ENCODE results near the gene CFAP68.

CFAP68 gene

GRCh38 chr11:111913997-111914396, 34.7 kb downstream of the CFAP68 start:
- H3K9me3 ChIP-seq (ENCODE audit: control insufficient read depth, low read length): no peaks in the 10 kb centered on the region
- H3K27me3 ChIP-seq (replicated peaks; ENCODE audit: control insufficient read depth, insufficient read depth, low read length, poor library complexity, severe bottlenecking): peaks cover 17% of the 10 kb centered on the region
- no peak for DNase-seq
- H3K4me3 ChIP-seq (ENCODE audit: insufficient read depth, low read depth, low read length, poor library complexity, severe bottlenecking): no peak overlapping the region
- no peaks in the 10 kb centered on the region for H3K36me3 ChIP-seq (ENCODE audit: control insufficient read depth, insufficient read depth, low read length)
- H3K27ac ChIP-seq (ENCODE audit: insufficient read depth, low read length, poor library complexity, severe bottlenecking): no peak overlapping the region
- no peaks in the 10 kb centered on the region for H3K4me1 ChIP-seq (ENCODE audit: control insufficient read depth, insufficient read depth, low read length, poor library complexity, severe bottlenecking)

- H3K4me3 ChIP-seq (ENCODE audit: insufficient read depth, low read depth, low read length, poor library complexity, severe bottlenecking): no peak overlapping the region
- DNase-seq: no peak
- H3K27ac ChIP-seq (ENCODE audit: insufficient read depth, low read length, poor library complexity, severe bottlenecking): no peak overlapping the region
- no peaks in the 10 kb centered on the region for H3K36me3 ChIP-seq (ENCODE audit: control insufficient read depth, insufficient read depth, low read length)
- H3K9me3 ChIP-seq (ENCODE audit: control insufficient read depth, low read length): no peaks in the 10 kb centered on the region
- peaks cover 13% of the 10 kb centered on the region for H3K27me3 ChIP-seq (replicated peaks; ENCODE audit: control insufficient read depth, insufficient read depth, low read length, poor library complexity, severe bottlenecking)
- H3K4me1 ChIP-seq (ENCODE audit: control insufficient read depth, insufficient read depth, low read length, poor library complexity, severe bottlenecking): no peaks in the 10 kb centered on the region
Observed at GRCh38 chr11:111916768-111917167, 37.4 kb downstream of the CFAP68 start.

DNA sequence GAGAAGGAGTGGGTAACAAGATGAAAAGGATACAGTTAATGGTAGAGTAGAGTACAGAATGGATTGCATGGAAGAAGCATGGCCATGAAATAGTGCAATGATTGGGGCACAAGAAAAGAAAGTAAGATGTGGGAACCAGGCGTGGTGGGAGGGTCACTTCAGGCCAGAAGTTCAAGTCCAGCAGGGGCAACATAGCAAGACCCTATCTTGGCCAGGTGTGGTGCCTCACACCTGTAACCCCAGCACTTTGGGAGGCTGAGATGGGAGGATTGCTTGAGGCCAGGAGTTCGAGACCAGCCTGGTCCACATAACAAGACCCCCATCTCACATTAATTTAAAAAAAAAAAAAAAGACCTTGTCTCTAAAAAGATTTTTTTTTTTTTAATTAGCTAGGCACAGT, 38.0 kb downstream of the CFAP68 start:
- no peak for DNase-seq
- H3K4me3 ChIP-seq (ENCODE audit: insufficient read depth, low read depth, low read length, poor library complexity, severe bottlenecking): no peak overlapping the region
- no peaks in the 10 kb centered on the region for H3K9me3 ChIP-seq (ENCODE audit: control insufficient read depth, low read length)
- no peaks in the 10 kb centered on the region for H3K4me1 ChIP-seq (ENCODE audit: control insufficient read depth, insufficient read depth, low read length, poor library complexity, severe bottlenecking)
- no peak overlapping the region for H3K27ac ChIP-seq (ENCODE audit: insufficient read depth, low read length, poor library complexity, severe bottlenecking)
- peaks cover 10% of the 10 kb centered on the region for H3K27me3 ChIP-seq (replicated peaks; ENCODE audit: control insufficient read depth, insufficient read depth, low read length, poor library complexity, severe bottlenecking)
- no peaks in the 10 kb centered on the region for H3K36me3 ChIP-seq (ENCODE audit: control insufficient read depth, insufficient read depth, low read length)

GRCh38 chr11:111917788-111918187, 38.4 kb downstream of the CFAP68 start:
- Histone ChIP-seq H3K27ac (ENCODE audit: insufficient read depth, low read length, poor library complexity, severe bottlenecking) (no peak overlapping the region), H3K9me3 (ENCODE audit: control insufficient read depth, low read length) (no peaks in the 10 kb centered on the region), H3K4me1 (ENCODE audit: control insufficient read depth, insufficient read depth, low read length, poor library complexity, severe bottlenecking) (no peaks in the 10 kb centered on the region), H3K36me3 (ENCODE audit: control insufficient read depth, insufficient read depth, low read length) (no peaks in the 10 kb centered on the region), H3K27me3 (replicated peaks; ENCODE audit: control insufficient read depth, insufficient read depth, low read length, poor library complexity, severe bottlenecking) (peaks cover 7% of the 10 kb centered on the region), H3K4me3 (ENCODE audit: insufficient read depth, low read depth, low read length, poor library complexity, severe bottlenecking) (no peak overlapping the region)
- DNase-seq: no peak

DNA sequence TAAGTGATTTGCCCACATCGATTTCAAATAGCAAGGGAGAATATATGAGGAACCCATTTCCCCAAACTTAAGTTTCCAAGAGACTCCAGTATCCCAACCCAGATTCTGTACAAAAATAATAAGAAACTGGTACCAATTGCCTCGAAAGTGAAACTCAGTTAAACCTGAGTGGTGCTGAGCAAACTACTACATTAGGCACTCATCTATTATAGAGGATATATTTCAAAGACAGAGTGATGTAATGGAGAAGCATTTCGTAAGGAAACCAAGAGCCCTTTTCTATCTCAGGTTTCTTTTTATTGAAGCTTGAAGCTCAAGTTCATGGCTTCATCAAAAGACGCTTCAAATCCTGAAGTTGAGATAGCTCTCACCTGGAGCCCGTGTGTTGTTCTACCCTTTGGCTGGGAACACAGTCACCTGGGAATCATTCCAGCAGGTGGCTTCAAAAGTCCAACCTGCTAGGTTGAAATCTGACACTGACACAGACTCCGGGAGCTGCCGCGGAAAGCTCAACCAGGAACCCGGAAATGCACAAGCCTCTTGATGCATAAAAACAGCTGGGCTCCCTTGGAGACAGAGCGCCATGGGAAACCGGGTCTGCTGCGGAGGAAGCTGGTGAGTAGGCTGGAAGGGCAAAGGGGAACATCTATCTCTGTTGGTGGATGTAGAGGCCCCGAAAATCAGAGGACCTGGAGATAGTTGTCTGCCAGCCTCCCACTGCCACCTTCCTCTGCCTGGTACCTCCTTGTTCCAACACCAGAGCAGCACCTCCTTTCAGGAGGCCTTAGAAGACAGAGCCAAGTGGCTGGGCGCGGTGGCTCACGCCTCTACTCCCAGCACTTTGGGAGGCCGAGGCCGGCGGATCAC, 39.3 kb downstream of the CFAP68 start, which contains the start of gene C11orf52:
Gene C11orf52 (plus strand): TSS at position 524 of the 867 bp plus-strand sequence. CDS start 60 bp downstream, at position 584.
- no peak for DNase-seq
- no peaks in the 10 kb centered on the region for H3K36me3 ChIP-seq (ENCODE audit: control insufficient read depth, insufficient read depth, low read length)
- no peaks in the 10 kb centered on the region for H3K9me3 ChIP-seq (ENCODE audit: control insufficient read depth, low read length)
- no peaks in the 10 kb centered on the region for H3K4me1 ChIP-seq (ENCODE audit: control insufficient read depth, insufficient read depth, low read length, poor library complexity, severe bottlenecking)
- H3K4me3 ChIP-seq (ENCODE audit: insufficient read depth, low read depth, low read length, poor library complexity, severe bottlenecking): no peak within 1 kb of the TSS
- peaks cover 7% of the 10 kb centered on the region for H3K27me3 ChIP-seq (replicated peaks; ENCODE audit: control insufficient read depth, insufficient read depth, low read length, poor library complexity, severe bottlenecking)
- no peak within 1 kb of the TSS for H3K27ac ChIP-seq (ENCODE audit: insufficient read depth, low read length, poor library complexity, severe bottlenecking)

DNA sequence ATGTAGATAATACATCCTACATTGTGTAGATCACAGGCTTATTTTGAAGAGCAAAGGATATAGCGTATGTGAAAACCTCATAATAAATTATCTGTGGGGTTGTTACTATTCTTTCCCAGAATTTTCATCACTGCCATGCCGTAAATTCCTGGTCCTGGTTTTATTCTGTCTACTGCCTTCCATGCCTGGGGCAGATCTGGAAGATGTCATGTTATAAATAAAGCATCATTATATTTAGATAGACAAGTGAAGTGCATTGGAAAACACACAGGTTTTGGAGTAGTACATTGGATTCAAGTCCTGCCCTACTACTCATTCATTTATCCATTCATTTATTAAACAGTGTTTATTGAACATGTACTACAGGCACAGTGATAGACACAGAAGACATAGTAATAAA, 41.6 kb downstream of the CFAP68 start:
- no peaks in the 10 kb centered on the region for H3K4me1 ChIP-seq (ENCODE audit: control insufficient read depth, insufficient read depth, low read length, poor library complexity, severe bottlenecking)
- H3K27ac ChIP-seq (ENCODE audit: insufficient read depth, low read length, poor library complexity, severe bottlenecking): no peak overlapping the region
- DNase-seq: no peak
- no peaks in the 10 kb centered on the region for H3K9me3 ChIP-seq (ENCODE audit: control insufficient read depth, low read length)
- no peak overlapping the region for H3K4me3 ChIP-seq (ENCODE audit: insufficient read depth, low read depth, low read length, poor library complexity, severe bottlenecking)
- H3K36me3 ChIP-seq (ENCODE audit: control insufficient read depth, insufficient read depth, low read length): no peaks in the 10 kb centered on the region
- H3K27me3 ChIP-seq (replicated peaks; ENCODE audit: control insufficient read depth, insufficient read depth, low read length, poor library complexity, severe bottlenecking): no peaks in the 10 kb centered on the region

DNA sequence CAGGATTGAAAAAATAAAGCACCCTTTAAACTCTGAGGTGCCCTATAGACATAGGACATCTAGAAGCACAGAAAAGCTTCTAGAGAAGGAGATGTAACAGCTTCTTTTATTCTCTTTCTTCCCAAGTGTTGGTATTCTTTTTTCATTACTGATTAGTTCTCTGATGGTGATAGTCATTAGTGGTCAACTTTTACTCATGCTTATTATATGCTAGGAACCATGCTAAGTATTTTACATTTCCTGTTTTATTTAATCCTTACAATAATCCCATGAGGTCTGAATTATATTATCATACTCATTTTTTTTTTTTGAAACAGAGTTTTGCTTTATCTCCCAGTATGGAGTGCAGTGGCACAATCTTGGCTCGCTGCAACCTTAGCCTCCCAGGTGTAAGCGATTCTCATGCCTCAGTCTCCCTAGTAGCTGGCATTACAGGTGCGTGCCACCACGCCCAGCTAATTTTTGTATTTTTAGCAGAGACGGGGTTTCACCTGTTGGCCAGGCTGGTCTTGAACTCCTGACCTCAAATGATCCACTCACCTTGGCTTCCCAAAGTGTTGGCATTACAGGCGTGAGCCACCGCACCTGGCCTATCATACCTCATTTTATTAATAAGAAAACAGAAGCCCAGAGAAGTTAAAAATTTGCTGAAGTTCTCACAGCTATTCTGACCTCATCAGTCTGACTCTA, 42.3 kb downstream of the CFAP68 start:
- H3K4me3 ChIP-seq (ENCODE audit: insufficient read depth, low read depth, low read length, poor library complexity, severe bottlenecking): no peak overlapping the region
- DNase-seq: no peak
- H3K9me3 ChIP-seq (ENCODE audit: control insufficient read depth, low read length): no peaks in the 10 kb centered on the region
- no peak overlapping the region for H3K27ac ChIP-seq (ENCODE audit: insufficient read depth, low read length, poor library complexity, severe bottlenecking)
- H3K4me1 ChIP-seq (ENCODE audit: control insufficient read depth, insufficient read depth, low read length, poor library complexity, severe bottlenecking): peaks cover 5% of the 10 kb centered on the region
- H3K36me3 ChIP-seq (ENCODE audit: control insufficient read depth, insufficient read depth, low read length): no peaks in the 10 kb centered on the region
- no peaks in the 10 kb centered on the region for H3K27me3 ChIP-seq (replicated peaks; ENCODE audit: control insufficient read depth, insufficient read depth, low read length, poor library complexity, severe bottlenecking)

GRCh38 chr11:111922803-111923202, 43.5 kb downstream of the CFAP68 start:
- Histone ChIP-seq H3K36me3 (ENCODE audit: control insufficient read depth, insufficient read depth, low read length) (no peaks in the 10 kb centered on the region), H3K4me3 (ENCODE audit: insufficient read depth, low read depth, low read length, poor library complexity, severe bottlenecking) (no peak overlapping the region), H3K9me3 (ENCODE audit: control insufficient read depth, low read length) (no peaks in the 10 kb centered on the region), H3K27ac (ENCODE audit: insufficient read depth, low read length, poor library complexity, severe bottlenecking) (no peak overlapping the region), H3K4me1 (ENCODE audit: control insufficient read depth, insufficient read depth, low read length, poor library complexity, severe bottlenecking) (peaks cover 5% of the 10 kb centered on the region), H3K27me3 (replicated peaks; ENCODE audit: control insufficient read depth, insufficient read depth, low read length, poor library complexity, severe bottlenecking) (no peaks in the 10 kb centered on the region)
- DNase-seq: no peak

DNA sequence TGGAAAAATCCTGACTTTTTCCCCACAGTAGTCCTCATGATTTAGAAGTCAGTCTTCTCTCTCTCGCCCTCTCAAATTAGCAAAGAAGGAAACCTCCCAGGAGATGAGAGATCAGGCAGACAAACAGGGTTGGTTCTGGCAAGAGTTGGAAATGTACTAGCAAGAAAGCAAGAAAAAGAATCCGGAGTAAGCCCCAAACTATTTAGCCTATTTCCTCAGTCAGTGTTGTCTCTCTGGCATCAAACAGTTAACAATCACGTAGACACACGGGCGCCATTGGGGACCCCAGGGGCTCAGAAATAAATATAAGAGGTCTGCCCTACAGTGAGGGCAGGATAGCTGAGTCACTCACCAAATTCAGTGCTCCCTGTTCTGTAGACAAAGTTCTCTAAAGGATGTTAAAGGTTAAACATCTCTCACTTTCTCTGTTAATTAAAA, 44.0 kb downstream of the CFAP68 start:
- Histone ChIP-seq H3K4me3 (ENCODE audit: insufficient read depth, low read depth, low read length, poor library complexity, severe bottlenecking) (no peak overlapping the region), H3K27me3 (replicated peaks; ENCODE audit: control insufficient read depth, insufficient read depth, low read length, poor library complexity, severe bottlenecking) (no peaks in the 10 kb centered on the region), H3K4me1 (ENCODE audit: control insufficient read depth, insufficient read depth, low read length, poor library complexity, severe bottlenecking) (peaks cover 5% of the 10 kb centered on the region), H3K27ac (ENCODE audit: insufficient read depth, low read length, poor library complexity, severe bottlenecking) (no peak overlapping the region), H3K36me3 (ENCODE audit: control insufficient read depth, insufficient read depth, low read length) (no peaks in the 10 kb centered on the region), H3K9me3 (ENCODE audit: control insufficient read depth, low read length) (no peaks in the 10 kb centered on the region)
- DNase-seq: no peak

DNA sequence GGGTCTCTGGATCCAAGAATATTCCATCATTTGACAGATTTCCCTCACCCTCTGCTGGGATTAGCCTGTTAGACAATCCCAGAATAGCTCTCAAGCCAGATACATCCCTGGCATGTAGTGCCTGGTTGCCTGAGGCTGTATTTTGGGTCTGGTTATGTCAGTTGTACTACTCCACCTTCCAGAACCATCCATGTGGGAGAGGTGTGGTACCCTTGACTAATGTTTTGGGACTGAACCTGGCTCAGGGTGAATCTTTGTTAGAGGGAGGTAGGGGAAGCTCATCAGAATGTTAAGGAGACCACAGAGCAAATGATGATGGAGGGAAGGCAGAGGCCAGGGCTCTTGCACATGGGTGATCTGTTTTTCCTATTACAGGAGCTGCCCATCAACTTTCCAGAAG, 44.6 kb downstream of the CFAP68 start:
- no peak for DNase-seq
- Histone ChIP-seq H3K9me3 (ENCODE audit: control insufficient read depth, low read length) (no peaks in the 10 kb centered on the region), H3K4me3 (ENCODE audit: insufficient read depth, low read depth, low read length, poor library complexity, severe bottlenecking) (no peak overlapping the region), H3K27ac (ENCODE audit: insufficient read depth, low read length, poor library complexity, severe bottlenecking) (no peak overlapping the region), H3K36me3 (ENCODE audit: control insufficient read depth, insufficient read depth, low read length) (no peaks in the 10 kb centered on the region), H3K27me3 (replicated peaks; ENCODE audit: control insufficient read depth, insufficient read depth, low read length, poor library complexity, severe bottlenecking) (no peaks in the 10 kb centered on the region), H3K4me1 (ENCODE audit: control insufficient read depth, insufficient read depth, low read length, poor library complexity, severe bottlenecking) (peaks cover 5% of the 10 kb centered on the region)

All from effector memory CD4-positive, alpha-beta T cell (primary cell).